ENCODE data around the gene VPS13D.
A peak's percentile ranks its signal among the peaks of the same experiment; 100 is the strongest.

VPS13D gene

GRCh38 chr1:12472156-12472797 lies 242.4 kb downstream of the VPS13D start:
- no peak for DNase-seq (ENCODE audit: low spot score)

- DNase-seq (ENCODE audit: low spot score) = no peak
These were observed 243.1 kb downstream of the VPS13D start for GRCh38 chr1:12472798-12473551.

GRCh38 chr1:12473596-12474362 lies 243.9 kb downstream of the VPS13D start:
- DNase-seq (ENCODE audit: low spot score) = no peak

GRCh38 chr1:12475101-12475500 lies 245.3 kb downstream of the VPS13D start:
- no peak for DNase-seq (ENCODE audit: low spot score)

DNA sequence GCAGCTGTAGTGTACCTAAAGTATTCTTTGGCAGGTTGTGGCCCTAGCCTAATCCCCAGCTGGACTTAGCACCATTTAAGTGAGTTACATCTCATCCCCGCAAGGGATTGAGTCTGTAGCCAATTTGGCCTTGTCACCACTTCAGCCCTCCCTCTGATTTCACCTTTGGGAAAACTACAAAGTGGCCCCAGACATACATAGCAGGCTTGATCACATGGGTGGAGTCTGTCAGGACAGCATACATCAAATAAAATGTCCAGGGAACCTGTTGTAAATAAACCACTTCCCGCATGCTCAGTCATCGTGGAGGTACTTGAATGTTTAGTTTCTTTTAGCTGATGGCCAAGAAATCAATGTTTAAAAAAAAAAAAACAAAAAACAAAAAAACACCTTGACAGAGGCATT lies 245.7 kb downstream of the VPS13D start:
- DNase-seq (ENCODE audit: low spot score) = no peak

- DNase-seq (ENCODE audit: low spot score) = no peak
These were observed 246.1 kb downstream of the VPS13D start for GRCh38 chr1:12475947-12476346.

DNA sequence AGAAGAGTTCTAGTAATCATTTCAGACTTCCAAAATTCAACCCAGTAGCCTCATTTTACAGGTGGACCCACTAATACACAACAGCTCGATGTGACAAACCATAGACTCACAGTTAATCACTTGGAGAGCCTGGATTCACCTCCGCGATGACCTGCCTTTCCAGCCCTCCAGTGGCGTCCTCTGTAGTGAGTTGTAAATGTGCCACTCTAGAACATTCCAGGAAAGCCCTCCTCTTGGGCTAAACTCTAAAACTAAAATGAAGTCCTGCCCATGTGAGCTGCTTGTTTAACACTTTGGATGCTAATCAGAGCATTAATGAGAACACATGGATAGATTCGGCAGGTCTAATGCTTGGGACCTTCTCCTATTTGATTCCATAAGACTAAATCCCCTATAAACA lies 247.5 kb downstream of the VPS13D start:
- DNase-seq (ENCODE audit: low spot score) = no peak

GRCh38 chr1:12477936-12478611 lies 248.2 kb downstream of the VPS13D start:
- DNase-seq (ENCODE audit: low spot score) = peak; percentile 55

GRCh38 chr1:12478612-12478985 lies 248.8 kb downstream of the VPS13D start:
- no peak for DNase-seq (ENCODE audit: low spot score)

- no peak for DNase-seq (ENCODE audit: low spot score)
These were observed 249.5 kb downstream of the VPS13D start for GRCh38 chr1:12479311-12479710.

DNA sequence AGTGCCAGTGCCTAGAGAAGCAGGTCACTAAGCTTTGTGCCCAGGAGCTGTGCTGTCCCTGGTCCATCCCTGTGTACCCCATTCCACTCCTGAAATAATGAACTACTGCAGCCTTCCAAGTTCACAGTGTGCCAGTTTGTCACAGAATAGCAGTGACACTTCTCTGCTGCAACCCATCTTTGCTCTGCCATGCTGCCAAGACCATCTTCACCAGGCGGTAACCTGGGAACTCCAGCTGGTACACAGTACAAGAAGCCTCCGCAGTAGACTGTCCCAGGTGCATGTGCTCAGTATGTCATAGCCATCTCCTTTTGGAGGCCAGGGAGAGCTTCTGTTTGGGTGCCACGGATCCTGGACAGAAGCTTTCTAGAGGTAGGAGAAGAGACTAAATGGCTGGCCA lies 250.2 kb downstream of the VPS13D start:
- DNase-seq (ENCODE audit: low spot score) = no peak

- no peak for DNase-seq (ENCODE audit: low spot score)
These were observed 251.0 kb downstream of the VPS13D start for GRCh38 chr1:12480748-12481362.

- no peak for DNase-seq (ENCODE audit: low spot score)
These were observed 252.1 kb downstream of the VPS13D start for GRCh38 chr1:12481928-12482327.

DNA sequence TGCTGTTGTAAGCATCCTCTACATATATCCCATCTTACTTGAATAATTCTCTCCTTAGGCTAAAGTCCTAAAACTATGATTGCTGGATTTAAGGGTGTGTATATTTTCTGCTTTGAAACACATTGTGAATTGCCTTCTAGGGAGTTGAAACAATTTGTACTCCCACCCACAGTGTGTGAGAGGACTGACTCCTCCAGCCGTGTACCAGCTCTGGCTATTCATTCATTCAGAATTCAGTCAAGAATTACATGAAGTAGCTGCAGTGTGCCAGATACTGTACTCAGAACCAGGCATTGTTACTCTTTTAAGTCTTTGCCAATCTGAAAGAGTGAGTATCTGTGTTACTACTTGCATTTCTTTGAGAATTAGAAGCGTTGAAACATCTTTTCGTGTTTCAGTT lies 253.2 kb downstream of the VPS13D start:
- no peak for DNase-seq (ENCODE audit: low spot score)

DNA sequence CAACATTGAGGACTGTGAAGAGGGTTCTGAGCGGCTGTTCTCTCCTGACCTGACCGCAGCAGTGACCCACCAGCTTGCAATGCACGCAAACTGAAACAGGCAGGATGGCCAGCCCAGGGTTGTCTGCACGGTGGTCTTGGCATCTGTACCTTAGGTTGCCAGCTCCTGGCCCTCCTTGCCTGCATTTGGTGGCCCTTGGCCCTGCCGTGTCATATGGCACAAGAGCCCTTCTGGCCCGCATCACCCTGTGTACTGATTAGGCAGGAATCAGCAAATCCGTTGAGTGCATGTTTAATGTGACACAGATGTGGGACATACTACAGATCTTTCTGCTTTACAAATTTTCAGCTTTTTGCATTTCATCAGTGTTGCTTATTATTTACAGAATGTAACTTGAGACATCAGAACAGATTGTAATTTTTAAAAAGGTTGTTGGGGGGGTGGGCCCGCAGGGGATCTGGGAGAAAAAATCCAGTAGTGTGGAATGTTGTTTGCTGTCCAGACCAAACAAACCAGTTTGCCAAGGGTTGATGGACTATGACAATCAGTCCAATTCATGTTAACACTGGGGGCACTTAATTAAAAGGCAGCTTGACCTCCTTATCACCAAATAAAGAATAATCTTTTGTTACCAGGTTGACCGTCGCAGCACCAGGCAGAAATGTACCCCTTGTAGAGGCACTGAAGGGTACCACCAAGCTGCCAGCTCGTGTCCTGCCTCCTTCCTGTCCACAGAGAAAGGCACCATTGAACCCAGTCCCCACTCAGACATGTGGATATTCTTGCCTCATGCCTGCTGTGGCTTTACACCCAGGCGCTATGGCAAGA lies 255.6 kb downstream of the VPS13D start:
- DNase-seq (ENCODE audit: low spot score) = no peak

- DNase-seq (ENCODE audit: low spot score) = no peak
These were observed 256.2 kb downstream of the VPS13D start for GRCh38 chr1:12486059-12486341.

- DNase-seq (ENCODE audit: low spot score) = no peak
These were observed 256.7 kb downstream of the VPS13D start for GRCh38 chr1:12486401-12487005.

DNA sequence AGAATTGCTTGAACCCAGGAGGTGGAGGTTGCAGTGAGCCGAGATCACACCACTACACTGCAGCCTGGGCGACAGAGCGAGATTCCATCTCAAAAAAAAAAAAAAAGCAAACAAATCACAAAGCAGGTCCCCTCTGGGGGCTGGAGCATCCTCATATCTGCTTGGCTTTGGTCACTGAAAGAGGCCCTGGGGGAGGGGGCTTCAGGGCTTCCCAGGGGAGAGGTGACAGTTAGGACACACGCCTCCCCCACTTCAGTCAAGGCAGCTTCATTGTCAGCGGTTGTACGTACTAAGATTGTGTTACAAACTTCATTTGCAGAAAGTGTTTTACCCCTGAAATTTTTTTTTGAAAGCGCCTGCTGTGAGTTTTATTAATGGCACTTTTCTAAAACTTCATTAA lies 257.7 kb downstream of the VPS13D start:
- DNase-seq (ENCODE audit: low spot score) = no peak

GRCh38 chr1:12488666-12489354 lies 259.0 kb downstream of the VPS13D start:
- no peak for DNase-seq (ENCODE audit: low spot score)

GRCh38 chr1:12490532-12491142 lies 260.8 kb downstream of the VPS13D start:
- no peak for DNase-seq (ENCODE audit: low spot score)
